Activated T-cell treated with anti-CD3 and anti-CD28 coated beads, Interleukin-2, amount 50 U/mL, for 4 hours (primary cell): ENCODE data around the gene SCGB1D4. TPM values are rescaled to one million over a fixed set of nuclear protein-coding genes. Genes with fewer than 3 reads are reported as not detected.
A peak's percentile ranks its signal among the peaks of the same experiment; 100 is the strongest.

Experiments used
- ATAC-seq, 2 donors: fragments of 200-7000 bp; cut with Tn5 transposase; one replicate each; pipeline ENCODE4 v1.10.0; 2021
- DNase-seq: peaks from one replicate; pipeline ENCODE4 v3.0.0-alpha.2; 2020
- H3K27me3 Mint-ChIP-seq: one replicate; pipeline ENCODE4 v1.8.0; 2021; ENCODE audit warnings: low read depth, mixed read lengths
- H3K36me3 Mint-ChIP-seq: one replicate; pipeline ENCODE4 v1.8.0; 2022; ENCODE audit warnings: mixed read lengths; ENCODE audit not compliant: insufficient read depth
- H3K4me1 Mint-ChIP-seq: one replicate; pipeline ENCODE4 v1.8.0; 2021; ENCODE audit warnings: low read depth, mixed read lengths
- H3K4me3 Mint-ChIP-seq: one replicate; pipeline ENCODE4 v1.8.0; 2021; ENCODE audit warnings: mild to moderate bottlenecking, moderate library complexity, mixed read lengths
- H3K9me3 Mint-ChIP-seq: one replicate; pipeline ENCODE4 v1.8.0; 2021; ENCODE audit warnings: mixed read lengths
- total RNA-seq, 3 donors: library from RNA; stranded (reverse); gene quantifications; one replicate each; pipeline ENCODE4 v1.2.1, GENCODE V29; 2021

The SCGB1D4 gene
- total RNA-seq, 3 donors from 2014 or later: not detected

- Mint-ChIP-seq H3K4me1 (no peaks in the 10 kb centered on the region), H3K27me3 (peaks cover 9% of the 10 kb centered on the region), H3K9me3 (no peaks in the 10 kb centered on the region), H3K36me3 (no peaks in the 10 kb centered on the region), H3K4me3 (no peak overlapping the region)
- DNase-seq (peak; percentile 6), ATAC-seq (peak; percentile 76 to 93)
Measured at GRCh38 chr11:62324731-62325556, 26.1 kb upstream of the SCGB1D4 start.

DNA sequence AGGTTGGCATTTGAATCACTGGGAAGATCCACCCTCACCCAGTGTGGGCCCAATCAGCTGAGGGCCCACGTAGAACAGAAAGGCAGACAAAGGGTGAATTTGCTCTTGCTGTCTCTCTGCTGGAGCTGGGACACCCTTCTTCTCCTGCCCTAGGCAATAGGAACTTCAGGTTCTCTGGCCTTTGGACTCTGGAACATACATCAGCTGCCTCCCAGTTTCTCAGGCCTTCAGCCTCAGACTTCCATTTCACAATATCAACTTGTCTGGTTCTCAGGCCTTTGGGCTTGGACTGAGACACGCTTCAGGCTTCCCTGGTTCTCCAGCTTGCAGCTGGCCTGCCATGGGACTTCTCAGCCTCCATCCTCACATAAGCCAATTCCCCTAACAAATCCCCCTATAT, 23.6 kb upstream of the SCGB1D4 start:
- Mint-ChIP-seq H3K27me3 (peaks cover 13% of the 10 kb centered on the region), H3K36me3 (no peaks in the 10 kb centered on the region), H3K9me3 (no peaks in the 10 kb centered on the region), H3K4me3 (no peak overlapping the region), H3K4me1 (no peaks in the 10 kb centered on the region)
- no peak for DNase-seq
- ATAC-seq: no peak

GRCh38 chr11:62315431-62315830, 16.6 kb upstream of the SCGB1D4 start:
- Mint-ChIP-seq H3K36me3 (no peaks in the 10 kb centered on the region), H3K4me1 (peaks cover 11% of the 10 kb centered on the region), H3K4me3 (no peak overlapping the region), H3K9me3 (no peaks in the 10 kb centered on the region), H3K27me3 (peaks cover 43% of the 10 kb centered on the region)
- DNase-seq (no peak), ATAC-seq (no peak)

- Mint-ChIP-seq H3K36me3 (no peaks in the 10 kb centered on the region), H3K27me3 (peaks cover 55% of the 10 kb centered on the region), H3K4me1 (peaks cover 14% of the 10 kb centered on the region), H3K4me3 (no peak overlapping the region), H3K9me3 (peaks cover 7% of the 10 kb centered on the region)
- ATAC-seq: no peak
- DNase-seq: no peak
Measured at GRCh38 chr11:62309991-62310390, 11.1 kb upstream of the SCGB1D4 start.

GRCh38 chr11:62307950-62308349, 9.1 kb upstream of the SCGB1D4 start:
- Mint-ChIP-seq H3K27me3 (peaks cover 45% of the 10 kb centered on the region), H3K36me3 (no peaks in the 10 kb centered on the region), H3K4me3 (no peak overlapping the region), H3K4me1 (peaks cover 14% of the 10 kb centered on the region), H3K9me3 (peaks cover 7% of the 10 kb centered on the region)
- ATAC-seq (no peak), DNase-seq (no peak)

DNA sequence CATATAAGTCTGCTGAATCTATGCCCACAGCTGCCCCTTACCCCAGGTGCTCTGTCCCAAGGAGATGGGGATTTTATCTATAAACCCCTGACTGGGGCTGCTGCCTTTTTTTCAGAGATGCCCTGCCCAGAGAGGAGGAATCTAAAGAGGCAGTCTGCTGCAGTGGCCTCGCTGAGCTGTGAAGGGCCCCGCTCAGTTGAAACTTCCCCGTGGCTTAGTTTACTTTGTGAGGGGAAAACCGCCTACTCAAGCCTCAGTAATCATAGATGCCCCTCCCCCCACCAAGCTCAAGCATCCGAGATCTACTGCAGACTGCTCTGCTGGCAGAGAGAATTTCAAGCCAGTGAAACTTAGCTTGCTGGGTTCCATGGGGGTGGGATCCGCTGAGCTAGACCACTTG, 7.4 kb upstream of the SCGB1D4 start:
- Mint-ChIP-seq H3K36me3 (no peaks in the 10 kb centered on the region), H3K4me1 (peaks cover 6% of the 10 kb centered on the region), H3K4me3 (no peak overlapping the region), H3K27me3 (peaks cover 41% of the 10 kb centered on the region), H3K9me3 (peaks cover 7% of the 10 kb centered on the region)
- DNase-seq (no peak), ATAC-seq (no peak)

DNA sequence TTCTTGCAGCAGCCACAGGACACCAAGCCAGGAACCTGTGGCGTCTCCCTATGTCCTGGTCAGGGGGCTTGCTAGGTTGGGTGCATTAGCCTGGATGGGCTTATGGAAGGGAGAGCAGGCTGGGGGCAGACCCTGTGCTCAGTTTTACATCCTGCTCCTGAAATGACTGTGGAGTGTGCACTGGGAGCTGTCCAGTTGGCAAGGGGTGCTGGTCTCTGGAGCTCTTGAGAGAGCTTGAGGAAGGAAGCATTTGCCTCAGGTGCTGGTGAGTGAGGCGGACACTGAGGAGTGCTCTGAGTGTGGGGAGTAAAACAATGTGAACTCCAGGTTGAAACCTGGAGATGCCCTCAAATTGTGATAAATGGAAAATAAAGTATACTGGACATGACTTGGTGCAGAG, 3.4 kb downstream of the SCGB1D4 start:
- DNase-seq: no peak
- Mint-ChIP-seq H3K4me1 (no peaks in the 10 kb centered on the region), H3K4me3 (no peak overlapping the region), H3K9me3 (no peaks in the 10 kb centered on the region), H3K27me3 (peaks cover 30% of the 10 kb centered on the region), H3K36me3 (no peaks in the 10 kb centered on the region)
- no peak for ATAC-seq

DNA sequence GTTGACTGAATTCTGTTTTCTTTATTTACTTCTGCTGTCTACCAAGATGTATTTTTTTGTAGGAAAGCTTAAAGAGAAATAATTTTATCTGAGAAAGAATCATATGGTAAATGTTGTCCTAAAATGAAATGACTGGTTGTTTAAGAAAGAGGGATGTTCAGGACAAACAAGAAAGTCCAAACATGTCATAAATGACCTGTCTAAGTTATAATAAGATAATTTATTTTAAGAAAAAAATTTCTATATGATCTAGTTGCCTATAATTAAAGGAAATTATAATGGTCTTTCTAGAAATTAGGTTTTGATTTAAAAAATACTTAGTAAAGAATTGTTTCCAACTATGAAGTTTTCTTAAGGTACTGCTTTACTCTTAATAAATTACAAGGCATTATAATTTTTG, 18.4 kb downstream of the SCGB1D4 start:
- ATAC-seq (no peak), DNase-seq (no peak)
- Mint-ChIP-seq H3K27me3 (peaks cover 4% of the 10 kb centered on the region), H3K4me3 (no peak overlapping the region), H3K4me1 (no peaks in the 10 kb centered on the region), H3K36me3 (no peaks in the 10 kb centered on the region), H3K9me3 (no peaks in the 10 kb centered on the region)

GRCh38 chr11:62273789-62274275, 25.0 kb downstream of the SCGB1D4 start:
- Mint-ChIP-seq H3K4me3 (no peak overlapping the region), H3K4me1 (no peaks in the 10 kb centered on the region)
- ATAC-seq: no peak

GRCh38 chr11:62273284-62273683, 25.6 kb downstream of the SCGB1D4 start:
- DNase-seq: no peak

More at GRCh38 chr11:62273789-62274275, 25.0 kb downstream of the SCGB1D4 start:
- H3K27me3 Mint-ChIP-seq: peaks cover 3% of the 10 kb centered on the region
- H3K9me3 Mint-ChIP-seq: no peaks in the 10 kb centered on the region
- no peak for DNase-seq
- no peaks in the 10 kb centered on the region for H3K36me3 Mint-ChIP-seq

GRCh38 chr11:62269654-62270278, 29.1 kb downstream of the SCGB1D4 start, which contains the start of gene SCGB2A2:
Gene SCGB2A2 (plus strand): TSS chr11:62270158. CDS start chr11:62270217, 59 bp downstream.
- no peaks in the 10 kb centered on the region for H3K36me3 Mint-ChIP-seq
- ATAC-seq: no peak

More at GRCh38 chr11:62273284-62273683, 25.6 kb downstream of the SCGB1D4 start:
- no peak for ATAC-seq
- no peaks in the 10 kb centered on the region for H3K36me3 Mint-ChIP-seq
- H3K4me3 Mint-ChIP-seq: no peak overlapping the region
- no peaks in the 10 kb centered on the region for H3K4me1 Mint-ChIP-seq
- H3K9me3 Mint-ChIP-seq: no peaks in the 10 kb centered on the region
- peaks cover 6% of the 10 kb centered on the region for H3K27me3 Mint-ChIP-seq

DNA sequence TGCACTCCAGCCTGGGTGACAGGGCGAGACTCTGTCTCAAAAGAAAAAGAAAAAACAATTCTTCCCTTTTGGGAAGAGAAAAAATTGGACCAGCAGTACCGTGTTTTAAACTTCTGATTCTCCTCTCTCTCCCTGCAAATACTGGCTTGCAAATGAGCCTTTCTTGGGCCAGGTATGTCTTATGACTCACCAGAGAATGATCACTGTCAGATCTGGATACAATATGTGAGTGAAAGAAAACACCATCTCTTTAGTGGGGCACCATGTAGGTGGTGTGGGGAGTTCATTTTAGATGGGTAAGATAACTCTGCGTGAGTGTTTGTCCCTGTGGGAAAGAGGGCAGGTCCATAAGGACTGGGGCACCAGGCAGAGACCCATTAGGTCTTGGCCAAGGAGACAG, 31.3 kb downstream of the SCGB1D4 start:
- Mint-ChIP-seq H3K9me3 (no peaks in the 10 kb centered on the region), H3K4me3 (no peak overlapping the region), H3K36me3 (no peaks in the 10 kb centered on the region), H3K4me1 (no peaks in the 10 kb centered on the region), H3K27me3 (peaks cover 16% of the 10 kb centered on the region)
- DNase-seq: no peak
- peak in 1 of 2 donors; percentile 66 for ATAC-seq

More at GRCh38 chr11:62269654-62270278, 29.1 kb downstream of the SCGB1D4 start, which contains the start of gene SCGB2A2:
- Mint-ChIP-seq H3K27me3 (peaks cover 15% of the 10 kb centered on the region), H3K9me3 (no peaks in the 10 kb centered on the region), H3K4me1 (no peaks in the 10 kb centered on the region), H3K4me3 (no peak within 1 kb of the TSS)
- no peak for DNase-seq

DNA sequence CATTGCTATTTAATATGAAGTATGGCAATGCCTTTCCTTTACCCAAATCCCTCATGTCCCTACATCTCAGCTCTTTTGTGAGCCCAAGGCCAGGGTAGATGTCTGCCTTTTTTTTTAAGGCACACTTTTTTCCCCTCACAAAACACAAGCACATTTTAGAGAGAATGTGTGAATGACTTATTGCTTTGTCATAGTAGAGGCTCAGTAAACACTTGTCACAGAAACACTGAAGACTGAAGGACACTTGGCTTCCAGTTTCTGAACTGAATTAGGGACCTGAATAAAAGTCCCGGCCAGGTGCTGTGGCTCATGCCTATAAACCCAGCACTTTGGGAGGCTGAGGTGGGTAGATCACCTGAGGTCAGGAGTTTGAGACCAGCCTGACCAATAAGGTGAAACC, 31.8 kb downstream of the SCGB1D4 start:
- H3K27me3 Mint-ChIP-seq: peaks cover 16% of the 10 kb centered on the region
- DNase-seq (no peak), ATAC-seq (peak in 1 of 2 donors; percentile 23)
- no peak overlapping the region for H3K4me3 Mint-ChIP-seq
- no peaks in the 10 kb centered on the region for H3K4me1 Mint-ChIP-seq
- no peaks in the 10 kb centered on the region for H3K36me3 Mint-ChIP-seq
- H3K9me3 Mint-ChIP-seq: no peaks in the 10 kb centered on the region

- Mint-ChIP-seq H3K27me3 (peaks cover 19% of the 10 kb centered on the region), H3K4me3 (no peak overlapping the region), H3K9me3 (no peaks in the 10 kb centered on the region), H3K4me1 (no peaks in the 10 kb centered on the region), H3K36me3 (no peaks in the 10 kb centered on the region)
- DNase-seq (no peak), ATAC-seq (peak; percentile 72 to 78)
Measured at GRCh38 chr11:62266558-62266957, 32.3 kb downstream of the SCGB1D4 start.

DNA sequence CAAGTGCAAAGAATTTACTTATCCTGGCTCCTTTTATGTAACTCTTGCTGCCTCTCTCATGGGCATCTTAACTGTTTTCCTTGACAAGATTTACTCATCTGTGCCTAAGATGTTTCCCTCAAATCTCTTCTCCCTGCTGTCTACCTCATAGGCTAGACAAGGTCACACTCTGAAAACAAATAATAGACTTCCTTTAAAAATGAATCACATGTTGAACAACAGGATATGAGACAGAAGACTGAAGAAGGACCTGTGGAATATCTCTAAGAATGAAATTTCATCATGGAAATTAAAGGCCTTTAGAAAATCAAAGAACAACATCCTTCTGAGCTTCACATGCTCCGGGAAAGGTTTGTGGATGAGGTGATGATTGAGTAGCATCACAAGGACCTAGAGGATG, 34.9 kb downstream of the SCGB1D4 start:
- no peak for ATAC-seq
- H3K27me3 Mint-ChIP-seq: peaks cover 17% of the 10 kb centered on the region
- H3K9me3 Mint-ChIP-seq: no peaks in the 10 kb centered on the region

More for the DNA sequence above, 34.9 kb downstream of the SCGB1D4 start:
- no peak for DNase-seq
- Mint-ChIP-seq H3K36me3 (no peaks in the 10 kb centered on the region), H3K4me1 (no peaks in the 10 kb centered on the region), H3K4me3 (no peak overlapping the region)
